ENCODE results near the gene SDF4. TPM values are rescaled to one million over a fixed set of nuclear protein-coding genes. Genes with fewer than 3 reads are reported as not detected.

SDF4 gene
- total and polyA plus RNA-seq, 2 of the 8 experiments (the other 6 are each of a cell fraction or from before 2014, with no cell fraction given), result 45.5 to 75.6 TPM

DNA sequence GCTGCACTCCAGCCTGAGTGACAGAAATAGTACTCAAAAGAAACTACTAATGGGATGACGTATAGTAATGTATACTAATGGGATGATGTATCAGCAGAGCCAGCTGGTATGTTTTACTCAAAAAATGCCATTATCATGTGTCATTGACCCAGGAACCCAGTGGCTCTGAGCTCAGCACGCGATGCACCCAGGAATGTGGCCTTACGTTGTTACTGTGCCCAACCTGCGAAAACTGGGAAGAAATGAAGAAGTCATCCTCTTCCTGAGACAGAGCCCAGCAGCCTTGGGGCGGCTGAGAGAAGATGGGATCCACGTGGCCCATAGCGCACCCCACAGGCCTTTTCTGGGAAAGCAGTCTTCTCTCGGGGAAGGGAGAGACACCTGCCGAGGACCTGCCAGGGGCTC, 33.1 kb upstream of the SDF4 start:
- Histone ChIP-seq H2BK15ac (ENCODE audit: low read length) (no peak overlapping the region), H3K14ac (ENCODE audit: insufficient read length) (no peak overlapping the region), H2BK20ac (ENCODE audit: low read length) (no peak overlapping the region), H3K79me2 (ENCODE audit: control insufficient read depth in 1 of 2, insufficient read depth in 2 of 2, low read length in 2 of 2) (peaks cover 0 to 16% of the 10 kb centered on the region in 2 experiments; a peak in 2 of 4 replicates), H3K4ac (replicated peaks; ENCODE audit: insufficient read length, low read depth, low read length) (no peak overlapping the region), H3K23me2 (ENCODE audit: low read depth, low read length) (no peaks in the 10 kb centered on the region), H2BK120ac (replicated peaks; ENCODE audit: low read depth, low read length) (no peak overlapping the region), H3K9ac (replicated peaks in 1 of 4; ENCODE audit: extremely low read depth in 1 of 4, low read depth in 3 of 4, low read length in 3 of 4) (no peak overlapping the region), H3K27ac (ENCODE audit: low read depth, low read length) (no peak overlapping the region), H3K4me1 (replicated peaks in 1 of 4; ENCODE audit: control insufficient read depth in 3 of 4, insufficient read depth in 4 of 4, low read length in 3 of 4) (no peaks in the 10 kb centered on the region), H3K79me1 (ENCODE audit: low read depth, low read length) (peaks cover 17% of the 10 kb centered on the region), H3K9me3 (ENCODE audit: insufficient read depth in 2 of 2, low read depth in 1 of 2, low read length in 1 of 2) (no peaks in the 10 kb centered on the region), H4K5ac (ENCODE audit: insufficient read length, low read depth, low read length) (no peak overlapping the region), H3K4me3 (ENCODE audit: extremely low read depth in 1 of 4, insufficient read depth in 2 of 4, low read depth in 3 of 4, low read length in 4 of 4) (no peak overlapping the region), H3K56ac (replicated peaks; ENCODE audit: insufficient read length, low read depth, low read length) (no peak overlapping the region), H2AFZ (ENCODE audit: low read length) (no peak overlapping the region), H2BK5ac (ENCODE audit: low read depth, low read length) (no peak overlapping the region), H4K91ac (replicated peaks; ENCODE audit: insufficient read length, low read length) (no peak overlapping the region), H3K36me3 (ENCODE audit: control insufficient read depth in 2 of 4, insufficient read depth in 4 of 4, low read length in 3 of 4) (peaks cover 16 to 34% (median 21%) of the 10 kb centered on the region in 4 experiments), H4K8ac (ENCODE audit: extremely low read depth, insufficient read depth, low read length) (no peak overlapping the region), H2AK5ac (ENCODE audit: low read depth, low read length) (no peak overlapping the region), H3K4me2 (ENCODE audit: insufficient read depth in 1 of 2, low read depth in 2 of 2, low read length in 2 of 2) (no peak overlapping the region), H3K23ac (ENCODE audit: insufficient read length) (no peak overlapping the region), H2BK12ac (ENCODE audit: low read depth, low read length) (no peak overlapping the region), H4K20me1 (replicated peaks in 1 of 2; ENCODE audit: control insufficient read depth in 1 of 2, insufficient read depth in 2 of 2, low read length in 2 of 2) (peaks cover 9 to 35% of the 10 kb centered on the region in 2 experiments), H3K18ac (ENCODE audit: extremely low read depth, low read length) (no peak overlapping the region), H3K27me3 (replicated peaks in 1 of 4; ENCODE audit: control insufficient read depth in 3 of 4, extremely low read depth in 1 of 4, insufficient read depth in 3 of 4, low read length in 3 of 4) (no peaks in the 10 kb centered on the region)
- CTCF ChIA-PET (ENCODE audit: partially characterized antibody), result interaction anchor here (0.6 to 2.7 kb wide), 11 partner anchors 10 to 194 kb away, joined by 3 to 11 read pairs (median 4); no protein-coding TSS in a partner anchor
- 83% methylated on average over 10 of the region's 10 CpGs; no CpG with 5 or more reads in 1 of the 2 experiments for WGBS, 2 experiments (ENCODE audit: extremely low coverage in 1 of 2, insufficient coverage in 1 of 2, insufficient read length in 1 of 2, insufficient replicate concordance in 2 of 2, low coverage in 1 of 2, low lambda C conversion rate in 2 of 2, missing lambda C conversion rate in 1 of 2)
- DNase-seq (ENCODE audit: low read depth in 1 of 2, low spot score in 2 of 2) (peak in 1 of 2 experiments; percentile 84), FAIRE-seq (no peak)
- TF ChIP-seq RAD21 (IDR thresholded peaks at IDR 0.05 in 1 of 2, conservative IDR thresholded peaks at IDR 0.05 in 1 of 2; ENCODE audit: low read depth in 2 of 2, low read length in 2 of 2) (peak; percentile 70 to 72), SUZ12 (IDR thresholded peaks at IDR 0.05; ENCODE audit: low read length) (no peak), MAFK (IDR thresholded peaks at IDR 0.05; ENCODE audit: low read depth, low read length) (no peak), GABPA (IDR thresholded peaks at IDR 0.05; ENCODE audit: borderline replicate concordance, insufficient read depth, low read length) (peak; percentile 73; the same call in 1 of the 2 replicates)
- TF ChIP-seq, protein P1, sequence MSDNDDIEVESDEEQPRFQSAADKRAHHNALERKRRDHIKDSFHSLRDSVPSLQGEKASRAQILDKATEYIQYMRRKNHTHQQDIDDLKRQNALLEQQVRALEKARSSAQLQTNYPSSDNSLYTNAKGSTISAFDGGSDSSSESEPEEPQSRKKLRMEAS (IDR thresholded peaks at IDR 0.05), result 0 out of 2 replicates have a peak, but pooled peaks have one; percentile 17
- TF ChIP-seq, protein P2, sequence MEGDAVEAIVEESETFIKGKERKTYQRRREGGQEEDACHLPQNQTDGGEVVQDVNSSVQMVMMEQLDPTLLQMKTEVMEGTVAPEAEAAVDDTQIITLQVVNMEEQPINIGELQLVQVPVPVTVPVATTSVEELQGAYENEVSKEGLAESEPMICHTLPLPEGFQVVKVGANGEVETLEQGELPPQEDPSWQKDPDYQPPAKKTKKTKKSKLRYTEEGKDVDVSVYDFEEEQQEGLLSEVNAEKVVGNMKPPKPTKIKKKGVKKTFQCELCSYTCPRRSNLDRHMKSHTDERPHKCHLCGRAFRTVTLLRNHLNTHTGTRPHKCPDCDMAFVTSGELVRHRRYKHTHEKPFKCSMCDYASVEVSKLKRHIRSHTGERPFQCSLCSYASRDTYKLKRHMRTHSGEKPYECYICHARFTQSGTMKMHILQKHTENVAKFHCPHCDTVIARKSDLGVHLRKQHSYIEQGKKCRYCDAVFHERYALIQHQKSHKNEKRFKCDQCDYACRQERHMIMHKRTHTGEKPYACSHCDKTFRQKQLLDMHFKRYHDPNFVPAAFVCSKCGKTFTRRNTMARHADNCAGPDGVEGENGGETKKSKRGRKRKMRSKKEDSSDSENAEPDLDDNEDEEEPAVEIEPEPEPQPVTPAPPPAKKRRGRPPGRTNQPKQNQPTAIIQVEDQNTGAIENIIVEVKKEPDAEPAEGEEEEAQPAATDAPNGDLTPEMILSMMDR (IDR thresholded peaks at IDR 0.05; ENCODE audit: control extremely low read depth in 1 of 3, insufficient read depth in 1 of 3, low read depth in 1 of 3, low read length in 3 of 3), result peak; percentile 68 to 85 (median 69)
- POLR2A ChIA-PET (ENCODE audit: partially characterized antibody), result interaction anchor here (1.5 kb wide), 1 partner anchor 73 kb away, joined by 3 read pairs; no protein-coding TSS in a partner anchor

Measured in H1 (cell line).